Kidney capillary endothelial cell (primary cell): ENCODE results near the gene MEGF11.

ENCODE experiments used
- DNase-seq: peaks from one replicate; pipeline ENCODE4 v3.0.0-alpha.2; 2018; ENCODE audit warnings: low spot score

Gene MEGF11

GRCh38 chr15:66092053-66093016, 161.2 kb downstream of the MEGF11 start:
- no peak for DNase-seq

GRCh38 chr15:66089509-66089908, 164.0 kb downstream of the MEGF11 start:
- DNase-seq: no peak

- DNase-seq: no peak
Measured at GRCh38 chr15:66089049-66089448, 164.5 kb downstream of the MEGF11 start.

GRCh38 chr15:66085128-66085527, 168.4 kb downstream of the MEGF11 start:
- no peak for DNase-seq

GRCh38 chr15:66084704-66085103, 168.8 kb downstream of the MEGF11 start:
- no peak for DNase-seq

GRCh38 chr15:66080717-66081398, 172.7 kb downstream of the MEGF11 start:
- DNase-seq: no peak

- DNase-seq: no peak
Measured at GRCh38 chr15:66078929-66079275, 174.6 kb downstream of the MEGF11 start.

- DNase-seq: no peak
Measured at GRCh38 chr15:66078196-66078928, 175.2 kb downstream of the MEGF11 start.

- no peak for DNase-seq
Measured at GRCh38 chr15:66077320-66077663, 176.3 kb downstream of the MEGF11 start.

GRCh38 chr15:66076591-66077319, 176.8 kb downstream of the MEGF11 start:
- no peak for DNase-seq

- no peak for DNase-seq
Measured at GRCh38 chr15:66075947-66076346, 177.6 kb downstream of the MEGF11 start.

GRCh38 chr15:66072616-66073361, 180.8 kb downstream of the MEGF11 start:
- DNase-seq: peak; percentile 91

GRCh38 chr15:66071921-66072295, 181.6 kb downstream of the MEGF11 start:
- no peak for DNase-seq

- DNase-seq: no peak
Measured at GRCh38 chr15:66071160-66071920, 182.2 kb downstream of the MEGF11 start.

- no peak for DNase-seq
Measured at GRCh38 chr15:66070220-66070934, 183.2 kb downstream of the MEGF11 start.

GRCh38 chr15:66069751-66070150, 183.8 kb downstream of the MEGF11 start:
- peak; percentile 59 for DNase-seq

- DNase-seq: no peak
Measured at GRCh38 chr15:66068801-66069200, 184.7 kb downstream of the MEGF11 start.

- no peak for DNase-seq
Measured at GRCh38 chr15:66067687-66068086, 185.9 kb downstream of the MEGF11 start.

GRCh38 chr15:66066481-66066880, 187.1 kb downstream of the MEGF11 start:
- DNase-seq: no peak

GRCh38 chr15:66066005-66066404, 187.5 kb downstream of the MEGF11 start:
- DNase-seq: no peak
